Fibroblast of skin of left biceps (primary cell): ENCODE data around the gene KTN1.

ENCODE experiments used
- DNase-seq, 2 experiments: peaks; one replicate each; pipeline ENCODE4 v3.0.0-alpha.2; 2013; ENCODE audit warnings: low read depth in 2 of 2

The KTN1 gene

GRCh38 chr14:55605793-55606192, 25.8 kb downstream of the KTN1 start:
- no peak for DNase-seq

- no peak for DNase-seq
These were observed 27.4 kb downstream of the KTN1 start for GRCh38 chr14:55607386-55607785.

GRCh38 chr14:55609681-55610080, 29.7 kb downstream of the KTN1 start:
- peak; percentile 47 to 51 for DNase-seq

GRCh38 chr14:55610713-55611370, 30.8 kb downstream of the KTN1 start:
- no peak for DNase-seq

GRCh38 chr14:55611859-55612258, 31.9 kb downstream of the KTN1 start:
- DNase-seq, result no peak

- no peak for DNase-seq
These were observed 34.3 kb downstream of the KTN1 start for GRCh38 chr14:55614304-55614703.

GRCh38 chr14:55620277-55620676, 40.3 kb downstream of the KTN1 start:
- DNase-seq, result no peak

- no peak for DNase-seq
These were observed 41.0 kb downstream of the KTN1 start for GRCh38 chr14:55620981-55621380.

- DNase-seq, result no peak
These were observed 41.4 kb downstream of the KTN1 start for GRCh38 chr14:55621391-55621790.

- no peak for DNase-seq
These were observed 44.9 kb downstream of the KTN1 start for GRCh38 chr14:55624913-55625312.

GRCh38 chr14:55625481-55625880, 45.5 kb downstream of the KTN1 start:
- DNase-seq, result no peak

- no peak for DNase-seq
These were observed 46.1 kb downstream of the KTN1 start for GRCh38 chr14:55626131-55626530.

GRCh38 chr14:55628426-55628825, 48.4 kb downstream of the KTN1 start:
- DNase-seq, result no peak

- DNase-seq, result no peak
These were observed 58.7 kb downstream of the KTN1 start for GRCh38 chr14:55638665-55639064.

GRCh38 chr14:55641290-55641689, 61.3 kb downstream of the KTN1 start:
- no peak for DNase-seq

- DNase-seq, result no peak
These were observed 61.9 kb downstream of the KTN1 start for GRCh38 chr14:55641954-55642353.

- DNase-seq, result no peak
These were observed 65.1 kb downstream of the KTN1 start for GRCh38 chr14:55645145-55645544.

GRCh38 chr14:55645845-55646832, 66.1 kb downstream of the KTN1 start:
- no peak for DNase-seq

GRCh38 chr14:55650992-55651391, 71.0 kb downstream of the KTN1 start:
- no peak for DNase-seq

- DNase-seq, result no peak
These were observed 74.2 kb downstream of the KTN1 start for GRCh38 chr14:55654243-55654642.

- no peak for DNase-seq
These were observed 81.0 kb downstream of the KTN1 start for GRCh38 chr14:55661029-55661428.

GRCh38 chr14:55662752-55663151, 82.7 kb downstream of the KTN1 start:
- DNase-seq, result no peak

GRCh38 chr14:55665067-55665675, 85.2 kb downstream of the KTN1 start:
- peak in 1 of 2 experiments; percentile 13 for DNase-seq
